HepG2 (cell line): ENCODE measurements around the gene METTL22. TPM values are rescaled to one million over a fixed set of nuclear protein-coding genes. Genes with fewer than 3 reads are reported as not detected.

Experiments used
- ATAC-seq: fragments of 200-7000 bp; cut with Tn5 transposase; 3 replicates; pipeline ENCODE4 v1.9.1; 2020; ENCODE audit warnings: mild to moderate bottlenecking, moderate library complexity
- BruUV-seq: library from RNA; stranded (reverse); fragments of 400-500 nt; replicated peaks from 2 replicates; lab custom pipeline; 2021; lab: Mats Ljungman, UMichigan
- CTCF ChIA-PET: fragments of 300-600 bp; formaldehyde crosslinking; extraction: SDS; loops from one replicate; lab custom pipeline; 2021; ENCODE audit warnings: low total read pairs, inconsistent platforms, low intra/inter-chr PET ratio; lab: Yijun Ruan, JAX
- POLR2A ChIA-PET: fragments of 350-600 bp; sonication (Branson Sonifier 250); formaldehyde crosslinking; loops from one replicate; lab custom pipeline; 2020; ENCODE audit warnings: antibody characterized with exemption, inconsistent platforms; lab: Yijun Ruan, JAX
- DNase-seq: peaks from one replicate; pipeline ENCODE4 v3.0.0-alpha.2; 2015; ENCODE audit warnings: low spot score
- FAIRE-seq: peaks from 3 replicates; lab custom pipeline; 2011; peaks lifted over from hg19 to GRCh38; lab: Jason Lieb, UNC
- H2AFZ ChIP-seq: one replicate; pipeline ENCODE4 v1.6.1; 2011; ENCODE audit warnings: low read length, inconsistent platforms
- H3K27ac ChIP-seq: fragments of 300-600 bp; 3 replicates; pipeline ENCODE4 v1.8.0; 2011; ENCODE audit warnings: mixed run types, mild to moderate bottlenecking, mixed read lengths, low read length, inconsistent platforms; ENCODE audit not compliant: insufficient read depth; ENCODE audit errors: extremely low read length
- H3K27me3 ChIP-seq, 2 experiments: fragments of 200-600 bp in 1 of 2; 2 replicates in 1 of 2; 3 replicates in 1 of 2; pipeline versions ENCODE4 v1.6.0 to v1.8.0; 2011; ENCODE audit warnings: low read length in 2 of 2, mild to moderate bottlenecking in 2 of 2, moderate library complexity in 2 of 2, inconsistent platforms in 1 of 2; ENCODE audit not compliant: insufficient read depth in 2 of 2, control insufficient read depth in 1 of 2
- H3K36me3 ChIP-seq, 2 experiments: fragments of 200-600 bp in 1 of 2; replicated peaks in 1 of 2; 2 replicates in 1 of 2; 3 replicates in 1 of 2; pipeline versions ENCODE4 v1.5.1 to v1.8.0; 2011; ENCODE audit warnings: low read length in 2 of 2, inconsistent platforms in 1 of 2; ENCODE audit not compliant: insufficient read depth in 2 of 2, control insufficient read depth in 1 of 2
- H3K4me1 ChIP-seq: 2 replicates; pipeline ENCODE4 v1.5.1; 2012; ENCODE audit warnings: low read length, inconsistent platforms; ENCODE audit not compliant: insufficient read depth
- H3K4me2 ChIP-seq: 2 replicates; pipeline ENCODE4 v1.6.0; 2011; ENCODE audit warnings: low read depth, low read length, inconsistent platforms
- H3K4me3 ChIP-seq, 3 experiments: fragments of 200-600 bp in 1 of 3; sonication (generic), shearing (Covaris generic) in 1 of 3; replicated peaks in 1 of 3; 2 replicates each; pipeline ENCODE4 v1.5.1; 2011 to 2016; ENCODE audit warnings: low read length in 3 of 3, inconsistent platforms in 2 of 3, low read depth in 2 of 3, mild to moderate bottlenecking in 2 of 3, control low read depth in 1 of 3, mixed read lengths in 1 of 3; ENCODE audit not compliant: insufficient read depth in 1 of 3
- H3K79me2 ChIP-seq: one replicate; pipeline ENCODE4 v1.6.1; 2011; ENCODE audit warnings: low read length, inconsistent platforms; ENCODE audit not compliant: insufficient read depth
- H3K9ac ChIP-seq: 2 replicates; pipeline ENCODE4 v1.6.0; 2011; ENCODE audit warnings: mild to moderate bottlenecking, low read depth, low read length, inconsistent platforms; ENCODE audit not compliant: insufficient read depth
- H3K9me3 ChIP-seq: 2 replicates; pipeline ENCODE4 v1.5.1; 2012; ENCODE audit warnings: mild to moderate bottlenecking, low read length
- H4K20me1 ChIP-seq: 2 replicates; pipeline ENCODE4 v1.6.0; 2011; ENCODE audit warnings: inconsistent platforms, mild to moderate bottlenecking, low read length, moderate library complexity; ENCODE audit not compliant: insufficient read depth
- BCLAF1 ChIP-seq: fragments of 450-650 bp; IDR thresholded peaks from 2 replicates; pipeline ENCODE4 v1.6.1; 2017; ENCODE audit warnings: mild to moderate bottlenecking
- CENPX ChIP-seq: sonication (generic); formaldehyde crosslinking; IDR thresholded peaks from 2 replicates; pipeline ENCODE4 v1.9.0; 2021; ENCODE audit warnings: mild to moderate bottlenecking, missing genetic modification reagents, moderate library complexity
- CREB1 ChIP-seq, 2 experiments: fragments of 450-650 bp in 1 of 2; IDR thresholded peaks; 2 replicates each; pipeline ENCODE4 v1.6.1; 2016 to 2017; ENCODE audit warnings: control low read depth in 1 of 2, mild to moderate bottlenecking in 1 of 2, missing compliant biosample characterization in 1 of 2, missing genetic modification characterization in 1 of 2
- E2F2 ChIP-seq: sonication (generic); formaldehyde crosslinking; IDR thresholded peaks from 2 replicates; pipeline ENCODE4 v1.4.0; 2020; ENCODE audit warnings: missing genetic modification reagents, borderline replicate concordance
- FOXA1 ChIP-seq, 2 experiments: fragments of 450-650 bp in 1 of 2; sonication (generic) in 1 of 2; formaldehyde crosslinking in 1 of 2; IDR thresholded peaks; 2 replicates each; pipeline versions ENCODE4 v1.4.0 to v1.6.1; 2016 to 2020; ENCODE audit warnings: missing genetic modification reagents in 1 of 2
- IKZF1 ChIP-seq: fragments of 450-650 bp; IDR thresholded peaks from 2 replicates; pipeline ENCODE4 v1.7.1; 2016
- LCORL ChIP-seq, 2 experiments: fragments of 450-650 bp in 1 of 2; sonication (generic) in 1 of 2; formaldehyde crosslinking in 1 of 2; IDR thresholded peaks; 2 replicates each; pipeline versions ENCODE4 v1.5.0 to v1.6.1; 2017 to 2020; ENCODE audit warnings: antibody characterized with exemption in 1 of 2, missing genetic modification reagents in 1 of 2
- MATR3 ChIP-seq: sonication (generic); formaldehyde crosslinking; IDR thresholded peaks from 2 replicates; pipeline ENCODE4 v1.4.0; 2020; ENCODE audit warnings: missing genetic modification reagents
- MEIS1 ChIP-seq: sonication (generic); formaldehyde crosslinking; IDR thresholded peaks from 2 replicates; pipeline ENCODE4 v1.9.0; 2021; ENCODE audit warnings: mild to moderate bottlenecking, missing genetic modification reagents, moderate library complexity, borderline replicate concordance
- NFRKB ChIP-seq: fragments of 450-650 bp; IDR thresholded peaks from 2 replicates; pipeline ENCODE4 v1.6.1; 2017
- PHF20 ChIP-seq: sonication (generic); formaldehyde crosslinking; IDR thresholded peaks from 2 replicates; pipeline ENCODE4 v1.5.0; 2020; ENCODE audit warnings: mild to moderate bottlenecking, missing genetic modification reagents
- RAD51 ChIP-seq: fragments of 450-650 bp; IDR thresholded peaks from 2 replicates; pipeline ENCODE4 v1.6.1; 2016; ENCODE audit warnings: borderline replicate concordance
- SIN3A ChIP-seq: IDR thresholded peaks from 2 replicates; pipeline ENCODE4 v1.6.1; 2011; ENCODE audit warnings: low read depth, mild to moderate bottlenecking, control low read depth, low read length, borderline replicate concordance
- SOX6 ChIP-seq, 2 experiments: fragments of 450-650 bp in 1 of 2; sonication (generic) in 1 of 2; formaldehyde crosslinking in 1 of 2; IDR thresholded peaks; 2 replicates each; pipeline versions ENCODE4 v1.4.0 to v1.6.1; 2017 to 2020; ENCODE audit warnings: antibody characterized with exemption in 1 of 2, mild to moderate bottlenecking in 1 of 2, missing genetic modification reagents in 1 of 2
- TRIM22 ChIP-seq: fragments of 450-650 bp; IDR thresholded peaks from 2 replicates; pipeline ENCODE4 v1.6.1; 2017
- XBP1 ChIP-seq: sonication (generic); formaldehyde crosslinking; IDR thresholded peaks from 2 replicates; pipeline ENCODE4 v1.5.0; 2020; ENCODE audit warnings: missing genetic modification reagents
- ZNF251 ChIP-seq: sonication (generic); formaldehyde crosslinking; IDR thresholded peaks from 2 replicates; pipeline ENCODE4 v1.9.0; 2021; ENCODE audit warnings: mild to moderate bottlenecking, missing genetic modification reagents
- ZNF274 ChIP-seq: sonication (generic); formaldehyde crosslinking; IDR thresholded peaks from 2 replicates; pipeline ENCODE4 v1.5.1; 2020; ENCODE audit warnings: mild to moderate bottlenecking, missing genetic modification reagents
- ZNF282 ChIP-seq: fragments of 450-650 bp; IDR thresholded peaks from 2 replicates; pipeline ENCODE4 v1.6.1; 2018; ENCODE audit not compliant: partially characterized antibody
- ZNF557 ChIP-seq: sonication (generic); formaldehyde crosslinking; IDR thresholded peaks from 2 replicates; pipeline ENCODE4 v1.4.0; 2020; ENCODE audit warnings: missing genetic modification reagents
- ZSCAN21 ChIP-seq: sonication (generic); formaldehyde crosslinking; IDR thresholded peaks from 2 replicates; pipeline ENCODE4 v1.8.0; 2022; ENCODE audit warnings: mild to moderate bottlenecking, missing genetic modification reagents, moderate library complexity, borderline replicate concordance
- ZSCAN31 ChIP-seq: sonication (generic); formaldehyde crosslinking; IDR thresholded peaks from 2 replicates; pipeline ENCODE4 v1.5.0; 2020; ENCODE audit warnings: low read depth, mild to moderate bottlenecking, missing genetic modification reagents
- WGBS: methylation state at CpG from one replicate; pipeline ENCODE4 v1.1.6; 2017; ENCODE audit warnings: low lambda C conversion rate; 5-methylcytosine and 5-hydroxymethylcytosine counted together
- in situ Hi-C: cut with HindIII; loops from 2 replicates; pipeline ENCODE4 v1.10.0; 2017; ENCODE audit warnings: low pct_unique_long_range_greater_than_20kb; ENCODE audit not compliant: extremely low pct_ligation_motif_present
- intact Hi-C: fragments of 100-400 bp; cut with micrococcal nuclease; formaldehyde crosslinking; loops from one replicate; pipeline ENCODE4 v1.10.0; 2022; ENCODE audit not compliant: unreplicated experiment
- polyA plus RNA-seq, 8 experiments: library from polyadenylated mRNA; depleted of rRNA in 3 of 8; stranded (reverse) in 7 of 8; unstranded in 1 of 8; fragments of >200 nt; fragmentation: Illumina TruSeq in 4 of 8; extraction: Trizol in 4 of 8; gene quantifications; 2 replicates each; pipeline versions ENCODE4 v1.2.1 to v1.2.3, GENCODE V29; 2011 to 2016; ENCODE audit warnings: low read depth in 4 of 8, missing spikeins in 1 of 8, mixed read lengths in 1 of 8; ENCODE audit not compliant: insufficient read depth in 1 of 8
- total RNA-seq, 5 experiments: library from RNA; depleted of rRNA; stranded (reverse); fragments of >200 nt; fragmentation: Illumina TruSeq; extraction: Trizol; gene quantifications; 2 replicates each; pipeline ENCODE4 v1.2.3, GENCODE V29; 2016; ENCODE audit warnings: low read depth in 1 of 5

METTL22 gene
- total and polyA plus RNA-seq, 2 of the 13 experiments (the other 11 are each of a cell fraction or from before 2014, with no cell fraction given), result 36.2 to 94.8 TPM

- ATAC-seq, result no peak
- Histone ChIP-seq H3K9ac (no peak overlapping the region), H3K79me2 (no peaks in the 10 kb centered on the region), H3K4me3 (no peak overlapping the region), H2AFZ (no peak overlapping the region), H3K4me2 (no peak overlapping the region), H4K20me1 (no peaks in the 10 kb centered on the region), H3K4me1 (peaks cover 25% of the 10 kb centered on the region), H3K27me3 (peaks cover 13 to 48% of the 10 kb centered on the region in 2 experiments; a peak in 4 of 5 replicates), H3K27ac (no peak overlapping the region), H3K36me3 (no peaks in the 10 kb centered on the region), H3K9me3 (peaks cover under 1% of the 10 kb centered on the region; the same call in 1 of the 2 replicates)
- in situ Hi-C loops (no loop called here), intact Hi-C loops (no loop called here)
- BruUV-seq, result no TSS peak
- POLR2A ChIA-PET, result no interaction called here
- CTCF ChIA-PET, result no interaction called here
- no peak for FAIRE-seq
- DNase-seq, result no peak
- 58% methylated on average over 3 of the region's 3 CpGs for WGBS
- TF ChIP-seq FOXA1 (IDR thresholded peaks at IDR 0.05) (0 out of 2 replicates have a peak, but pooled peaks have one; percentile 35), FOXA1 (CRISPR knock-in tag; IDR thresholded peaks at IDR 0.05) (no peak), SOX6 (IDR thresholded peaks at IDR 0.05) (peak; percentile 64; the same call in 1 of the 2 replicates), SOX6 (CRISPR knock-in tag; IDR thresholded peaks at IDR 0.05) (no peak), SIN3A (no peak), ZNF274 (CRISPR knock-in tag) (no peak), TRIM22 (peak; percentile 94; the same call in 1 of the 2 replicates), CENPX (CRISPR knock-in tag) (no peak), MEIS1 (CRISPR knock-in tag) (no peak), ZSCAN21 (no peak), PHF20 (CRISPR knock-in tag) (no peak), E2F2 (CRISPR knock-in tag) (no peak), ZNF282 (peak; percentile 91), CREB1 (IDR thresholded peaks at IDR 0.05) (peak; percentile 98), CREB1 (CRISPR knock-in tag; IDR thresholded peaks at IDR 0.05) (no peak), ZNF251 (no peak), XBP1 (no peak), ZNF557 (CRISPR knock-in tag) (no peak), MATR3 (CRISPR knock-in tag) (no peak), LCORL (IDR thresholded peaks at IDR 0.05) (0 out of 2 replicates have a peak, but pooled peaks have one; percentile 4), LCORL (CRISPR knock-in tag; IDR thresholded peaks at IDR 0.05) (no peak), NFRKB (0 out of 2 replicates have a peak, but pooled peaks have one; percentile 37), ZSCAN31 (CRISPR knock-in tag) (no peak), BCLAF1 (no peak), RAD51 (no peak), IKZF1 (peak; percentile 83; the same call in 1 of the 2 replicates)
These were observed 30.7 kb upstream of the METTL22 start for GRCh38 chr16:8590811-8591210.
